8988T (cell line): ENCODE data around the gene RPL31.

Source experiments
- DNase-seq: peaks from one replicate; pipeline ENCODE4 v3.0.0; 2011

RPL31 gene

GRCh38 chr2:101001691-101002561 lies at the start of gene RPL31:
Gene RPL31, plus strand, starts transcription at chr2:101002289. Its CDS starts 413 bp downstream, at chr2:101002702.
- DNase-seq: peak; percentile 93

- DNase-seq: no peak
Measured at GRCh38 chr2:100952512-100952911, 49.6 kb upstream of the RPL31 start.

- DNase-seq: no peak
Measured at GRCh38 chr2:100953406-100954043, 48.6 kb upstream of the RPL31 start.

- DNase-seq: no peak
Measured at GRCh38 chr2:100954044-100954420, 48.1 kb upstream of the RPL31 start.

GRCh38 chr2:100955226-100955625 lies 46.9 kb upstream of the RPL31 start:
- DNase-seq: no peak

GRCh38 chr2:100956081-100956480 lies 46.0 kb upstream of the RPL31 start:
- no peak for DNase-seq

GRCh38 chr2:100957996-100958653 lies 44.0 kb upstream of the RPL31 start:
- no peak for DNase-seq

- no peak for DNase-seq
Measured at GRCh38 chr2:100959225-100959880, 42.7 kb upstream of the RPL31 start.

- no peak for DNase-seq
Measured at GRCh38 chr2:100960688-100961087, 41.4 kb upstream of the RPL31 start.

- DNase-seq: no peak
Measured at GRCh38 chr2:100962366-100963025, 39.6 kb upstream of the RPL31 start.

GRCh38 chr2:100963026-100963375 lies 39.1 kb upstream of the RPL31 start:
- no peak for DNase-seq

GRCh38 chr2:100964222-100964621 lies 37.9 kb upstream of the RPL31 start:
- DNase-seq: no peak

- DNase-seq: no peak
Measured at GRCh38 chr2:100964681-100965169, 37.4 kb upstream of the RPL31 start.

GRCh38 chr2:100965596-100965995 lies 36.5 kb upstream of the RPL31 start:
- no peak for DNase-seq

- DNase-seq: no peak
Measured at GRCh38 chr2:100967716-100968115, 34.4 kb upstream of the RPL31 start.

GRCh38 chr2:100968146-100969145 lies 33.6 kb upstream of the RPL31 start:
- DNase-seq: no peak

GRCh38 chr2:100969998-100970397 lies 32.1 kb upstream of the RPL31 start:
- no peak for DNase-seq

GRCh38 chr2:100971221-100971620 lies 30.9 kb upstream of the RPL31 start:
- no peak for DNase-seq

- no peak for DNase-seq
Measured at GRCh38 chr2:100972452-100972851, 29.6 kb upstream of the RPL31 start.

- DNase-seq: no peak
Measured at GRCh38 chr2:100974712-100975520, 27.2 kb upstream of the RPL31 start.

GRCh38 chr2:100975521-100975785 lies 26.6 kb upstream of the RPL31 start:
- no peak for DNase-seq
